Stimulated activated CD4-positive, alpha-beta T cell treated with anti-CD3 and anti-CD28 coated beads, Interleukin-4, amount 100 ng/mL, for 1 hour (primary cell): ENCODE measurements around the gene TBC1D22A.

Source experiments
- DNase-seq: peaks from one replicate; pipeline ENCODE4 v3.0.0-alpha.2; 2020

Gene TBC1D22A

GRCh38 chr22:47002692-47003091 is 240.2 kb downstream of the TBC1D22A start:
- DNase-seq, result no peak

- DNase-seq, result no peak
Measured at GRCh38 chr22:47005506-47006408, 243.3 kb downstream of the TBC1D22A start.

DNA sequence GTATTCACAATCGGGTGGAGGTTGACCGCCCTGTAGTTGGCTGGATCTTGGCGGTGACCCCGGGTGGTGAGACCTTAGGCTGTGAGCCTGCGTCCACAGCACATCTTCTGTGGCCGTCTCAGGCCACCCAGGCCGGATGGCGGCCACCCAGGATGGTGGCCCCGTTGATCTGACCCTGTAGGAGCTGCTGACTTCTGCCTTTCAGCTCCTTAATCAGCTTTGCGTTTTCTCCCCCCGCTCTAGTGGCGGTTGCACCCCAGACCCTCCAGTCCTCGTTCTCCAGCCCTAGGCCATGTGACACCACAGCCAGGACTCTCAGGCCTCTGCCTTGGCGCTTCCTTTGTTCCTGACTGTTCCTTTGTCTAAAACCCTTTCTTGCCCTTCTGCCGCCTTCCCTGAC is 244.0 kb downstream of the TBC1D22A start:
- no peak for DNase-seq

GRCh38 chr22:47006869-47007268 is 244.4 kb downstream of the TBC1D22A start:
- DNase-seq, result no peak

DNA sequence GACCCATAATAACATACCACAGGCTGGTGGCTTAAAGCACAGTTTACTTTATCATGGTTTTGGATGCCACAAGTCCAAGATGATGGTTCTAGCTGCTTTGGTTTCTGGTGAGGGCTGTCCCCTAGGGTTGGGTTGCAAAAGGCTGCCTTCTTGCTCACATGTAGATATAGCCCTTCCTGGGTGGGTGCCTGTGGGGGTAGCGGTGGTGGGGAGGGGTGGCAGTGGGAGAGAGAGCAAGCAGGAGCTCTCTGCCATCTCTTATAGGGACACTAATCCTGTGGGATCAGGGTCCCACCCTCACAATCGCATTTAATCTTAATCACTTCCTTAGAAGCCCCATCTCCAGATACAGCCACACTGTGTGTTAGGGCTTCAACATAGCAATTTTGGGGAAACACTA is 245.0 kb downstream of the TBC1D22A start:
- DNase-seq, result no peak

DNA sequence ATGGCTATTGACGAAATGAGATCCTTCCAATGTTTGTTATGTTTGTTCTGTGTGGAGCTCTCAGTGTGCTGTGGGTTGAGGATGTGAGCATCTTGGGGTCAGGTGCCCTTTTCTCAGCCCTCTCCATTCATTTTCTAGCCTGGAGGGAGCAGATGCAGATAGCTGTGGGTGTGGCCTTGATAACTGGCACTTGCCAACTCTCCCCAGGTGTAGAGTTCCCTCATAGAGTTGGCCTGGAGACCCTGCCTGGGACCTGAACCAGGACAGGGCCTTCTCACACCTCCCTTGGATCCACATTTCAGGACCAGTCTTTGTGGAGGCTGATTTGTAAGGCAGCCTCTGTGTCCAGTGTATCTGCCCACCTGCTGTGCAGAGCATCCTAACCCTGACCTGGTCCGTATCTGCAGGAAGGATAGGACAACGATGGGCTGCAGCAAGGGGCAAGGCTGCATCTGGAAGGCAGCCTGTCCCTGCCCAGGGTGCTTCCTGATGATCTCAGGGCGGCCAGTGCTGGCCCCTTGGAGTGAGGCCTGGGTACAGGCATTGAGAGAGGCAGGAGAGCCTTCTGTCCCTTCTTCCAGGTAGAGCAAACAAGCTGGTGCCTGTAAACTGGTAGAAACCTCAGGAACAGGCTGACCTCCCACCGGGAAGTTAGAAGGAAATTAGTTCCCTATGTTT is 245.9 kb downstream of the TBC1D22A start:
- DNase-seq, result no peak

GRCh38 chr22:47009304-47010101 is 247.1 kb downstream of the TBC1D22A start:
- no peak for DNase-seq

DNA sequence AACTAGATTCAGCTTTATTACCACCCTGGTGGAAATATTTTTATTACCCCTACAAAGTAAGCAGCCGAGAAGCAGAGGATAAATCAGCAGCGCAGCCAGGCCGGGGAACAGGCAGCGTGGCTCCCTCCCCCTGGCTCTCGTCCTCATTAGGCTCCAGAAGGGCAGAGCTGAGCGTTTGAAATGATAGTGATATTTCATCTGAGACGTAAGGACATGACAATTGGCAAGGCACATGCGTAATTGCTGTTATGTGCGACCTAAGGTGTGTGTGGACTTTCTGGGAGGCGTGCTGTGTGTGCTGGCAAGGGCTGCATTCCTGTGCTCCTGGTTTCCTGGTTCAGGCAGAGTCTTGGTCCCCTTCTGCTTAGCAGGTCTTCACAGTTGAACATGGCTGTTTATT is 247.8 kb downstream of the TBC1D22A start:
- DNase-seq, result no peak

- DNase-seq, result no peak
Measured at GRCh38 chr22:47011131-47011858, 248.8 kb downstream of the TBC1D22A start.

- DNase-seq, result no peak
Measured at GRCh38 chr22:47011859-47012258, 249.4 kb downstream of the TBC1D22A start.

- no peak for DNase-seq
Measured at GRCh38 chr22:47012589-47013370, 250.3 kb downstream of the TBC1D22A start.

DNA sequence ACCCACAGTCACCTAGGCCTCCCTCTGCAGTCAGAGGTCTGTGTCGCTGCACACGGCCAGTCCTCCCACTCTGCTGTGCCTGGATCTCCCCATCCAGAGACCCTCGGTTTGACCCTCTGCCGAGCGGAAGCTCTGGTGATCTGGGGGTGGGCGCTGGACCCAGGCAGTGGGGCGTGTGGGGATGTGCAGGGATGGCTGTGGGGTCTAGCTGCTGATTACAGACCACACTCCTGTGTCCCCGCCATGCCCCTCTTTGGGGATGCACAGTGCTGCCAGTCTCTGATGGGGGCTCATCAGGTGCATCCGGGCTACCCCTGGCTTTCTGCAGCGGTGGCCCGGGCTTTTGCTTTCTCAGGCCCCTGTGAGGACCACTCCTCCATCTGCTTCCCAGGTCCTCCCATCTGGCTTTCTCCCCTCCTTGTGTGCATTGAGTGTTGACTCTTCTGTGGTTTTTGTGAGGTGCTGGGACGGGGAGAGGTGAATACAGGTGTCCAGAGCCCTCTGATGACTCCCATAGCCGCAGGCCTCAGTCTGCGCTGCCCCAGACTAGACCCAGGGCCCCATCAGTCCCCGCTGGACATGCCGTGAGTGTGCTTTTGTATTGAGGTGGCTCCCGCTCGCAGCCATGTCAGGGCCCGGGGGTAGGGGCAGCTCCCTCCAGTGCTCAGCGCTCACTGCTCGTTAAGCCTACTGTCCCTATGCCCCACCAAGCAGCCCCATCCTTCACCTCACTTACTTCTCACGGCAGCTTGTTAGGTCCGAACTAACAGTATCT is 251.6 kb downstream of the TBC1D22A start:
- no peak for DNase-seq

- no peak for DNase-seq
Measured at GRCh38 chr22:47014636-47015345, 252.3 kb downstream of the TBC1D22A start.

GRCh38 chr22:47015589-47016178 is 253.2 kb downstream of the TBC1D22A start:
- no peak for DNase-seq

DNA sequence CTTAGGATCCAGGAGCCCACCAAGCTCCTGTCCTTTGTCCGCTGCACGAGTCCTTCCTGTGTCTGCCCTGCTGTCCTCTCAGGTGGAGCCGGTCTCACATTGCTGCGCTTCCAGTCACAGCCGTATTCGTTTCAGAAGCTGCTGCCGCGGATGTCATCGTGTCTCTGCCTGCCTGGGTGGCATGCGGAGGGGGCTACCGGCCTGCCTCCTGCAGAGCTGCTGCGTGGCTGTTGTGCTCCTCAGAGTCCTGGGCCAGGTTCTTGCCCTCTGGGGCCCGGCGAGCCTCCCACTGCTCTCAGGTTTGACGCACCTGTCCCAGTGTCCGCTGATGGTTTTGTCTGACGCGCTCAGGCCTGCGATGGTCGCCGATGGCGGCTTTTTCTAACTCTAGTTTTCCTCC is 254.2 kb downstream of the TBC1D22A start:
- no peak for DNase-seq

DNA sequence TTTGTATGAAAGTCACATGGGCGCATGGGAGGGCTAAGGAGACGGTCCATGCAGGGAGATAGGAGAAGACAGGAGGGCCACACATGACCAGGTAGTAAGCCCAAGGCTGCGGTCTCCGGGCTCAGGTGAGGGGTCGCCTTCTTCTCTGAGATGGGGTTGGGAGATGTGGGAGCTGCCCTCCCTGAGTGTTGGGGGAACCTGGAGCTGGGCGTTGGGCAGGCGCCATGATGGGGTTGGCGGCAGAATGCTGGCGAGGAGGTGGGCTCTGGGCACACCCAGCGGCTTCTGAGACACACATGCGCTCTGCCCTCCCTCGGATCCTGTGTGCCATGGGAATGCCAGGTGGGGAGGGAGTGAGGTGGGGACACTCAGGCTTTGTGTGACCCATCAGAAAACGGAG is 254.8 kb downstream of the TBC1D22A start:
- no peak for DNase-seq

DNA sequence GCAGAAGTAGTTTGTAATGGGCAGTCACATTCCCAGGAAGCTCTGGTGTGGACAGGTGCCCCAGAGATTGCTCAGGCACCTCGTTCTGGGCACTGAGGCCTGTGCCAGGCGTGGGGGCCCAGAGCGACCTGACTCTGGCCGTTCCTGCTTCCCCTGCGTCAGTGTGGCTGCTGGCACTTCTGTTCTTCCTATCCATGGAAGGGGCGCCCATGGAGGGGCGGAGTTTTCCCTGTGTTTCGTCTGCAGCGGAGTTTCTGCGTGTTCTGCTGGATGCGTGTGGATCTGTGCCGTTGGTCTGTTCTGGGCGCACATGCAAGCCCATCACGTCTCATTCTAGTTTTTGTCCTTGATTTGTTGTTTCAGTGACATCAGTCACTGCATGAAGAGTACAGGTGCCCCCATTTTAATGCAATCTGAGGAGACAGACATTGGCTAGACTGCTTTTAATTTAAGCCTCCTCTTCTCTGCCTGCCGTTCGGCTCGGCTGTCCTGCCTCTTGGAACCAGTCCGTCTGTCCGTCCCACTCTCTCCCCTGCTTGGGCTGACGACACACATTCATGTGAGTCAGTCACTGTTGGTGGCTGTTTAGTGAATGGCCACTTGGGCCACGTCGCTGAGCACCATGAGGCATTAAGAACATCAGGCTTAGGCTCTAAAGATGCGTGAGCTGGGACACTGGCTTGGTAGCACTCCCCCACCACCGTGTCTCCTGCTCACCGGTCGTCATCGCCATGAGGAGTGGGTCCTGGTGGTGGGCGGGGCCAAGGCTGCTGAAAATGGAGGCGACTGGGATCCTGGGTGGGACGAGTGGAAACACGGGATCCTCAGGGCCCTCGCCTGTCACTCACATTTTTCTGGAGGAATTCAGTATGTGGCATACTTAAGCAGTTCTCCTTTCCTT is 255.8 kb downstream of the TBC1D22A start:
- DNase-seq, result no peak

- no peak for DNase-seq
Measured at GRCh38 chr22:47019012-47019790, 256.8 kb downstream of the TBC1D22A start.
